Left hindlimb (tissue), 1 donor: ENCODE measurements around the gene SMURF1.

Experiments used
- DNase-seq: peaks from one replicate; pipeline ENCODE4 v3.0.0-alpha.2; 2018

The SMURF1 gene

DNA sequence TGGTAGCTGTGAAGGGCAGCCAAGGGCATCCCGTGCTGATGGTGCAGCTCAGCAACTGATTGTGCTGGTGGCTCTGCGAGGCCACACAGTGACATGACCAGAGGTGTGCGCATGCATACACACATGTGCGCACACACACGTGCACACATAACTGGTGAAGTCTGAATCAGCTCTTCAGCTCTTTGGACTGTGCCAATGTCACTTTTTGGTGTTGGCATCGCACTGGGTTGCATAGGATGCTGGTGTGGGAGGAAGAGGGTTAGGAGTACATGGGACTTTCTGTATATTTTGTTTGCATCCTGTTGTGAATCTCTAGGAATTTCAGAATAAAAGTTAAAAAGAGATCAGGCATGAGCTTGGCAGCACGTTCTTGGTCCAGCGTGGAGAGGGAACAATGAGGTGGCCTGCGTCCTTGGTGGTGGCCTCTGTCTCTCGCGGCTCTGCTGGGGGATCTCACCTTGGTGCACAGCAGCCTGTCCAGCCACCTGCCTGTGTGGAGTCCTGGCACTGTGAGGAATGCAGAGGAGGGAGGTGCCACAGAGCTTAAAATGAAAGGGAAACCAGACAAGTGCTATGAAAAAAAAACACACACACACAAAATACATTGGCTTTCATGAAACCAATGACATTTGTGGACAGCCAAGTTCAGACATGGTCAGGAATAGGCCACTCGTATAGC is 141.6 kb downstream of the SMURF1 start:
- no peak for DNase-seq

DNA sequence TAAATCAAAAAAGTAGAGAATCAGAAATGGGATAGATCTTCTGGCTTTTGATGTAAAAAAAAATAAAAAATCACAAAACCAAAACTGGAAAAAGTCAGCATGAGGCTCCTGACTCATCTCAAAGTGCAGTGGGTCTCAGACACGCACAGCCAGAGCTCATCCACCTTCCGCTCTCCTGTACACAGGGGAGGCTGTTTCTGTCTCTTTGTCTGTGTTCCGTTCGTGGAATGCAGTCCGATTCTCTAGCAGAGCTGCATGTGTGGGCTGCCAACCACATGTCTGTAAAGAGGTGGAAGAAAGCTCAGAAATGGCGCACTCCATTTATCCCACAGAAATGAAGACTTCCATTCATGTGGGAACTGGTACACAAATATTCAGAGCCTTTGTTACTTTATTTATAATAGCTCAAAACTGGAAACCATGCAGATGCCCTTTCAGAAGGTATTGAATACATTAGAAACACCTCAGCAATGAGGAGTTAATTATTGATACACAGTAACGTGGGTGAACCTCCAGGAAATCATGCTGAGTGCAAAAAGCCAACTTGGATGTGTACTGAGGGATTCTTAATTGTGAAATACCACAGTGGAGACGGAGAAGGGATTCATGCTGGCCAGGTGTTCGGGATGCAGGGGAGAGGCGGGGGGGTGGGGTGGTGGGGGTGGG is 142.3 kb downstream of the SMURF1 start:
- no peak for DNase-seq

GRCh38 chr7:99000904-99001465 is 142.9 kb downstream of the SMURF1 start:
- DNase-seq, result no peak

DNA sequence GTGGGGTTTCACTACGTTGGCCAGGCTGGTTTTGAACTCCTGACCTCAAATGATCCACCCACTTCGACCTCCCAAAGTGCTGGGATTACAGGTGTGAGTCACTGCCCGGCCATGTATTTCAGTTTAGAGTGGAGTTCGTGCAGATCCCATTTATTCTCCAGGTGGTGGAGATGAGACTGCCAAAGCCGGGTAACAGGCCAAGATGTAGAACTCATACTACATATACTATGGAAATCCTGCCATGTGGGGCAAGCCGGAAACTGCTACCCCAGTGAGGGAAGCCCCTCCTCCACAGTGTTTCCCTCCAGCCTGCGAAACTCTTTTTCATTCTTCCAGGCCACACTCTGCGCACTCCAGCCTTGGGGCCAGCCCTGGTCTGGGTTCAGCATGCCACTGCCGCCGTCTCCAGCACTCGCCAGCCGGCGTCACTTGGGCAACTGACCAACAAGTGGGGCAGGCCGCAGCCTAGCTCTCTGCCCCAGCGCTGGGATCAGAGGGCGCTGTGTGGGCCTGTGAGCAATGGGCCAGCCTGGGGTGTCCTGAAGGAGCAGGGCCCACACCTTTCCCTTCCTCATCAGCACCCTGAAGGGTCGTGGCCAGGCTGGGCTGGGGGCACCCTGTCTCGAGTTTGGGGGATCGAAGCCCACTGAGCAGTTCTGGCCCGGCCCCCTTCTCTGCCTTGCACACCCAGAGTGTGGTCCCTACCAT is 143.6 kb downstream of the SMURF1 start:
- no peak for DNase-seq

- no peak for DNase-seq
Measured at GRCh38 chr7:98998821-98999725, 144.8 kb downstream of the SMURF1 start.

DNA sequence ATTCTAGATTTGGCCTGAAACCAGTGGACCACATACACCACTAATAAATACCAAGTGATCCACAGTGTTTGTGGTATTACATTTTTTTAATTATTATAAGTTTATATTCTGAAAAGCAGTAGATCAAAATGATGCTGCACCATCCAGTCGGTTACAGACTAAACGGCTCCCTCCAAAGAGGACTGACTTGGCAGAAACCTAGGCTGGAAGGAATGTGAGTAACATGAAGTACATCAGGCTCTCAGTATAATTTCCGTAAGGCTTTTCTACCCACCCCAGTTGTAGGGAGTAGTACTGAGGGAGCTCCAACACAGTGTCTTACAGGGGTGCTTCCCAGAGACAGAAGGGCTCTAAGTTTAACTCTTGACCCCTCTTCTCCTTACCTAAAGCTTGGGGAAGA is 146.1 kb downstream of the SMURF1 start:
- DNase-seq, result no peak

DNA sequence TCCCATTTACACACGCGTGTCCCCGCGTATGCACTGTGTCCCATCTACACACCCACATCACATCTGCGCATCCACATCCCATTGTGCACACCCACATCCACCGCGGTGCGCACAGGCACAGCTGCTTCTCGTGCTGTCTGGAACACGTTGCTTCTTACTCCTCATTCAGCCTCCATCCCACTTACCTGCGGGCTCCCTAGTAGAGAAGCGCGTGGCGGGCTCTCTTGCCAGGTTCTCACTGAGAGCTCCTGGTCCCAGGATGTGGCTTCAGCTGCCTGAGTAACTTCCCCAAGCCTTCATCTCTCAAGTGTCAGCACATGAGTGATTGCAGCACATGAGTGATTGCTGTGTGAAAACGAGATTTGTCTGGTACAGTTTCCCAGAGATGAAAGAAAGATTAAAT is 147.8 kb downstream of the SMURF1 start:
- DNase-seq, result no peak

GRCh38 chr7:98995523-98996149 is 148.3 kb downstream of the SMURF1 start:
- no peak for DNase-seq

GRCh38 chr7:98995111-98995510 is 148.8 kb downstream of the SMURF1 start:
- DNase-seq, result no peak

- no peak for DNase-seq
Measured at GRCh38 chr7:98994046-98994944, 149.6 kb downstream of the SMURF1 start.

DNA sequence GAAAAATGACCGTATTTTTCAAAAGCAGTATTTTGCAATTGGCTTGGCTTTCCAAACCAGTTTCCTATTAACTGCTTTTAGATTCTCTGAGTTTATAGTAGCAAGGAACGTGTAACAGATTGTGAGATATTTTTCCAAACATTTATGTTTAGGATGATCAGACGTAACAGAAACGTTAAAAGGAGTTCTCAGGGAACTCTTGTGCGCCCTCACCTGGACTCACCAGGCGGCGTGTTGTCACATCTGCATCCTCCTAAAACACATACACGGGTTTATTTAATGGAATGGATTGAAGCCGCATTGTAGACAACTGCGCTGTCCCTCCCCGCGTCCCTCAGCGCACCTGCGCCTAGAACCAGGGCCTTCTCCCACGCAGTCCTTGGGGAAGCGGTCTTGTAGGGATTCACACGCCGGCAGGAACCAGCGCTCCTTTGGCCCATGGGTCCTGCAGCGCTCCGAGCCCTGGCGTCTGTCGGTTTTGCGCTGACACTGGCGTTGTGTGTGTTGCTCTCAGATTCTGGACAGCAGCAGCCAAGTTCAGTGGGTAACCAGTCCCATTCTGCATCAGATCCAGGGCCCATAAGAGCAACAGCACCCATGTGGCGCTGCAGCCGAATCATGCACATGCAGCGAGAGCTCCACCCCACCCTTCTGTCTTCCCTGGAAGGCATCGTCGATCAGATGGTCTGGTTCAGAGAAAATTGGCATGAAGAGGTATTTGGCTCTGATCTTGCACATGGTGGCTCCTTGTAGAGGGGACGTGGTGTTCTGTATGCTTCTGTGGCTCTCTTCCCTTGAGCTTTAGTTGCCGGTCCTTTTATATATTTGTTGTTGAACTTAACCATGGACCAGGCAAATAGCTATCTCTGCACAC is 150.6 kb downstream of the SMURF1 start:
- no peak for DNase-seq

DNA sequence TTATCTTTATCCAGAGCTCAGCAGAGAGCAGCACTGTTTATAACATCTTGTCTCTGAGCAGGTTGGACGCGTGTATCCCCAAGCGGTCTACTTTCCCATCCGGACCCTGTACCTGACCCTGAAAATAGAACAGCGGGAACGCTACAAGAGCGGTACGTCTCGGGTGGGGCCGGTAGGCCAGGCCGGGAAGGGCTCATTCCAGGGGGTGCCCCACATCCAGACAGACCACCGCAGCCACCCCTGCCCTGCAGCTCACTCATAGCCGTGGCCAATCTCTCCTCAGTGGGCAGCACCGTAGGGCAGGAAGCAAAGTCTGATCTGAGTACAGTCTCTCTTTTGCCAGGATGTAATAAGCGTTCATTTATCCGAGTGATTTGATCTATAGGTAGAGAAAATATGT is 151.8 kb downstream of the SMURF1 start:
- DNase-seq, result no peak

GRCh38 chr7:98991141-98991540 is 152.8 kb downstream of the SMURF1 start:
- DNase-seq, result no peak

DNA sequence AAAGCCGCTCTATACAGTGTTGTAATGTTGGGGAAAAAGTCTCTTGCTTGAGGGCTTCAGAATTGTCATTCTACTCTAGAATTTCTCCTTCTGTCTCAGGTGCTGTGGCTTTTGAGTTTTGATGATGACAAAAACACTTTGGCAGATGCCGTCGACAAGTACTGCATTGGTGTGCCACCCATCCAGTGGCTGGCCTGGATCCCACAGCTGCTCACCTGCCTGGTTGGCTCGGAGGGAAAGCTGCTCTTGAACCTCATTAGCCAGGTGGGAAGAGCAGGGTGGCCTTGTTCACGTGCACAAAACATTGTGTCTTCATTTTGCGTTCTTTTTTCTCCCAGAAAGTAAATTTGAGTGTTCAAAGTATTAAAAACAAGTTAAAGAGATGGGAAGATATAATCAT is 153.6 kb downstream of the SMURF1 start:
- no peak for DNase-seq

DNA sequence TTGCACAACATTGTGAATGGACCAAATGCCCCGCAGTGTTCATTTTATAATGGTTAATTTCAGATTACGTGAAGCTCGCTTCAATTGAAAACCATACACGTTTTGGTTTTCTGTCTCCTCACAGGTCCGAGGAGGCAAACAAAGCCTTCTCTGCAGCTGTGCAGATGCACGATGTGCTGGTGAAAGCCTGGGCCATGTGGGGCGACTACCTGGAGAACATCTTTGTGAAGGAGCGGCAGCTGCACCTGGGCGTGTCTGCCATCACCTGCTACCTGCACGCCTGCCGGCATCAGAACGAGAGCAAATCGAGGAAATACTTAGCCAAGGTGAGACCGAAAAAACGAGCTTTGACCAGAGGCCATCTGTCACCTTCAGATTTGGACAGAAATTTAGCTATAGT is 155.3 kb downstream of the SMURF1 start:
- no peak for DNase-seq

- no peak for DNase-seq
Measured at GRCh38 chr7:98985945-98986344, 158.0 kb downstream of the SMURF1 start.

- DNase-seq, result no peak
Measured at GRCh38 chr7:98985406-98985805, 158.5 kb downstream of the SMURF1 start.

DNA sequence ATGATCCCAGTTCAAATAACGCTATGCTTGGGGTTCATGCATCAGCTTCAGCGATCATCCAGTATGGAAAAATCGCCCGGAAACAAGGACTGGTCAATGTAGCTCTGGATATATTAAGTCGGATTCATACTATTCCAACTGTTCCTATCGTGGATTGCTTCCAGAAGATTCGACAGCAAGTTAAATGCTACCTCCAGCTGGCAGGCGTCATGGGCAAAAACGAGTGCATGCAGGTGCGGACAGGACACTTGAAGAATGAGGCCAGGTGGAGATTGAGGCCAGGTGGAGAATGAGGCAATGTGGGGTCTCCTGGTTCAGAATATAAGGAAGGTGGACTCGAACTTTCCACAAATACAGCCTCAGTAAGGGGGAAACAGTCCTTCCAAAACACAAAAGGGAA is 159.8 kb downstream of the SMURF1 start:
- no peak for DNase-seq

DNA sequence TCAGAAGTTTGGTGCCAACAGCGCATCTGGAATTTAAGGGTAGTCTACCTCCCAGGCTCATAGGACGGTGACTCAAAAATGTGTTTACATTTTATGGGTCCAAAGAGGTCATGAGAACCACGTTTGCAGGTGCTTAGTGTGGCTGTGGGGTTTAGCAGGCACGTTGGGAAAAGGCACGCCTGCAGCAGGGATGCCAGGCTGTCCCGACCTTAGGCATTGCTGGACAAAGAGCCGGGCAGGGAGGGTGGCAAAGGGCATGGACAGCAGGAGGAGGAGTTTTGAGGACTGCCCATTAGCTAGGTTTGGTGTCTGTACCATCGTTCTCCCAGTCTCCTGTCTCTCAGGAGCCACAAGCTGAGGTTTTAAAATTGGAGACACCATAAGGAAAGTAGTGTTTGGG is 161.2 kb downstream of the SMURF1 start:
- DNase-seq, result no peak

- DNase-seq, result no peak
Measured at GRCh38 chr7:98981701-98982100, 162.2 kb downstream of the SMURF1 start.
